H1 (cell line): ENCODE measurements around the gene GINS2. TPM values are rescaled to one million over a fixed set of nuclear protein-coding genes. Genes with fewer than 3 reads are reported as not detected.

Experiments
- CTCF ChIA-PET: fragments of 300-600 bp; sonication (Branson Sonifier 250); formaldehyde crosslinking; loops from one replicate; lab custom pipeline; 2021; ENCODE audit not compliant: partially characterized antibody; lab: Charles Lee
- POLR2A ChIA-PET: fragments of 300-600 bp; sonication (Branson Sonifier 250); formaldehyde crosslinking; loops from one replicate; lab custom pipeline; 2021; ENCODE audit warnings: inconsistent platforms; ENCODE audit not compliant: partially characterized antibody; lab: Charles Lee
- DNase-seq, 2 experiments: peaks; one replicate each; pipeline versions ENCODE4 v3.0.0 to v3.0.0-alpha.2; 2010 to 2022; ENCODE audit warnings: low spot score in 2 of 2, low read depth in 1 of 2, mixed read lengths in 1 of 2
- FAIRE-seq: peaks from 2 replicates; lab custom pipeline; 2011; peaks lifted over from hg19 to GRCh38; lab: Jason Lieb, UNC
- H2AFZ ChIP-seq: 2 replicates; pipeline ENCODE4 v1.8.1; 2012; ENCODE audit warnings: low read length, inconsistent platforms
- H2AK5ac ChIP-seq: 2 replicates; pipeline ENCODE4 v1.6.1; 2013; ENCODE audit warnings: low read depth, low read length
- H2BK120ac ChIP-seq: replicated peaks from 2 replicates; pipeline ENCODE3; 2013; ENCODE audit warnings: low read depth, low read length, inconsistent platforms
- H2BK12ac ChIP-seq: 2 replicates; pipeline ENCODE4 v1.6.1; 2013; ENCODE audit warnings: low read depth, low read length
- H2BK15ac ChIP-seq: 2 replicates; pipeline ENCODE4 v1.6.1; 2013; ENCODE audit warnings: low read length
- H2BK20ac ChIP-seq: 2 replicates; pipeline ENCODE4 v1.6.1; 2013; ENCODE audit warnings: low read length
- H2BK5ac ChIP-seq: 2 replicates; pipeline ENCODE4 v1.6.1; 2013; ENCODE audit warnings: low read depth, low read length
- H3K14ac ChIP-seq: 2 replicates; pipeline ENCODE4 v1.6.1; 2013; ENCODE audit warnings: inconsistent platforms; ENCODE audit not compliant: insufficient read length
- H3K18ac ChIP-seq: 2 replicates; pipeline ENCODE4 v1.6.1; 2013; ENCODE audit warnings: low read length; ENCODE audit errors: extremely low read depth
- H3K23ac ChIP-seq: 2 replicates; pipeline ENCODE4 v1.6.1; 2013; ENCODE audit warnings: inconsistent platforms; ENCODE audit not compliant: insufficient read length
- H3K23me2 ChIP-seq: 2 replicates; pipeline ENCODE4 v1.6.1; 2013; ENCODE audit warnings: low read depth, low read length
- H3K27ac ChIP-seq: 2 replicates; pipeline ENCODE4 v1.6.1; 2011; ENCODE audit warnings: low read depth, low read length, inconsistent platforms
- H3K27me3 ChIP-seq, 4 experiments: replicated peaks in 1 of 4; 1 replicate in 1 of 4; 2 replicates in 3 of 4; pipeline versions ENCODE4 v1.6.1 to v1.8.1; 2011 to 2013; ENCODE audit warnings: low read length in 3 of 4, mild to moderate bottlenecking in 3 of 4, inconsistent platforms in 2 of 4, mixed read lengths in 2 of 4, moderate library complexity in 1 of 4; ENCODE audit not compliant: control insufficient read depth in 3 of 4, insufficient read depth in 3 of 4; ENCODE audit errors: extremely low read depth in 1 of 4
- H3K36me3 ChIP-seq, 4 experiments: 2 replicates each; pipeline versions ENCODE4 v1.6.1 to v1.8.1; 2011 to 2013; ENCODE audit warnings: mild to moderate bottlenecking in 4 of 4, low read length in 3 of 4, moderate library complexity in 2 of 4, control low read depth in 1 of 4, inconsistent platforms in 1 of 4; ENCODE audit not compliant: insufficient read depth in 4 of 4, control insufficient read depth in 2 of 4
- H3K4ac ChIP-seq: replicated peaks from 2 replicates; pipeline ENCODE3; 2013; ENCODE audit warnings: low read length, low read depth, mixed read lengths, inconsistent platforms; ENCODE audit not compliant: insufficient read length
- H3K4me1 ChIP-seq, 4 experiments: replicated peaks in 1 of 4; 1 replicate in 1 of 4; 2 replicates in 3 of 4; pipeline versions ENCODE4 v1.6.1 to v1.8.1; 2011 to 2013; ENCODE audit warnings: low read length in 3 of 4, inconsistent platforms in 2 of 4, mixed read lengths in 1 of 4; ENCODE audit not compliant: insufficient read depth in 4 of 4, control insufficient read depth in 3 of 4
- H3K4me2 ChIP-seq, 2 experiments: 2 replicates each; pipeline versions ENCODE4 v1.6.1 to v1.8.1; 2011 to 2013; ENCODE audit warnings: low read depth in 2 of 2, low read length in 2 of 2, control low read depth in 1 of 2, inconsistent platforms in 1 of 2, mild to moderate bottlenecking in 1 of 2; ENCODE audit not compliant: insufficient read depth in 1 of 2
- H3K4me3 ChIP-seq, 4 experiments: fragments of 200-600, 300-600 bp in 1 of 4; sonication (generic), shearing (Covaris generic), sonication (Bioruptor Twin) in 1 of 4; 2 replicates each; pipeline versions ENCODE4 v1.5.1 to v1.8.1; 2011 to 2016; ENCODE audit warnings: low read length in 4 of 4, low read depth in 3 of 4, control low read depth in 2 of 4, inconsistent platforms in 2 of 4, mild to moderate bottlenecking in 2 of 4, mixed read lengths in 1 of 4, moderate library complexity in 1 of 4; ENCODE audit not compliant: insufficient read depth in 2 of 4; ENCODE audit errors: extremely low read depth in 1 of 4
- H3K56ac ChIP-seq: replicated peaks from 2 replicates; pipeline ENCODE3; 2013; ENCODE audit warnings: low read depth, mild to moderate bottlenecking, mixed read lengths, low read length, inconsistent platforms; ENCODE audit not compliant: insufficient read length
- H3K79me1 ChIP-seq: 2 replicates; pipeline ENCODE4 v1.6.1; 2013; ENCODE audit warnings: low read depth, low read length, control low read depth
- H3K79me2 ChIP-seq, 2 experiments: 2 replicates each; pipeline versions ENCODE4 v1.6.1 to v1.8.1; 2012 to 2013; ENCODE audit warnings: low read length in 2 of 2, mild to moderate bottlenecking in 2 of 2, inconsistent platforms in 1 of 2; ENCODE audit not compliant: insufficient read depth in 2 of 2, control insufficient read depth in 1 of 2
- H3K9ac ChIP-seq, 4 experiments: replicated peaks in 1 of 4; 1 replicate in 1 of 4; 2 replicates in 3 of 4; pipeline versions ENCODE4 v1.6.1 to v1.8.1; 2011 to 2013; ENCODE audit warnings: low read depth in 3 of 4, low read length in 3 of 4, control low read depth in 2 of 4, mild to moderate bottlenecking in 2 of 4, moderate library complexity in 2 of 4, inconsistent platforms in 1 of 4; ENCODE audit errors: extremely low read depth in 1 of 4
- H3K9me3 ChIP-seq, 2 experiments: 2 replicates each; pipeline versions ENCODE4 v1.6.1 to v1.8.1; 2012 to 2013; ENCODE audit warnings: mild to moderate bottlenecking in 2 of 2, moderate library complexity in 2 of 2, control low read depth in 1 of 2, inconsistent platforms in 1 of 2, low read depth in 1 of 2, low read length in 1 of 2, mixed read lengths in 1 of 2; ENCODE audit not compliant: insufficient read depth in 2 of 2
- H4K20me1 ChIP-seq, 2 experiments: replicated peaks in 1 of 2; 2 replicates each; pipeline versions ENCODE3 to v1.8.1; 2011 to 2013; ENCODE audit warnings: inconsistent platforms in 2 of 2, low read length in 2 of 2, mild to moderate bottlenecking in 1 of 2; ENCODE audit not compliant: insufficient read depth in 2 of 2, control insufficient read depth in 1 of 2
- H4K5ac ChIP-seq: 2 replicates; pipeline ENCODE4 v1.6.1; 2013; ENCODE audit warnings: low read length, low read depth, mixed read lengths, inconsistent platforms; ENCODE audit not compliant: insufficient read length
- H4K8ac ChIP-seq: 2 replicates; pipeline ENCODE4 v1.8.0; 2013; ENCODE audit warnings: mild to moderate bottlenecking, moderate library complexity, low read length, inconsistent platforms; ENCODE audit not compliant: insufficient read depth; ENCODE audit errors: extremely low read depth
- H4K91ac ChIP-seq: replicated peaks from 2 replicates; pipeline ENCODE3; 2013; ENCODE audit warnings: low read length, mixed read lengths, inconsistent platforms; ENCODE audit not compliant: insufficient read length
- ASH2L ChIP-seq: fragments of 200-600, 300-600 bp; sonication (generic); IDR thresholded peaks from one replicate; pipeline ENCODE4 v1.7.1; 2017; ENCODE audit warnings: low read length
- GTF2F1 ChIP-seq: IDR thresholded peaks from 2 replicates; pipeline ENCODE4 v1.6.1; 2012; ENCODE audit warnings: low read depth, low read length, improper control_type of control experiment, borderline replicate concordance
- JUND ChIP-seq: IDR thresholded peaks from 2 replicates; pipeline ENCODE4 v1.6.1; 2011; ENCODE audit warnings: mild to moderate bottlenecking, improper control_type of control experiment, low read length
- POLR2AphosphoS5 ChIP-seq: IDR thresholded peaks from 2 replicates; pipeline ENCODE4 v1.6.1; 2011; ENCODE audit warnings: low read depth, low read length
- RAD21 ChIP-seq, 2 experiments: IDR thresholded peaks in 1 of 2; conservative IDR thresholded peaks in 1 of 2; 2 replicates each; pipeline ENCODE4 v1.6.1; 2011; ENCODE audit warnings: low read depth in 2 of 2, low read length in 2 of 2, improper control_type of control experiment in 1 of 2, inconsistent platforms in 1 of 2, mild to moderate bottlenecking in 1 of 2, moderate library complexity in 1 of 2
- RNF2 ChIP-seq: fragments of 200-900, 300-1000 bp; sonication (generic); IDR thresholded peaks from 2 replicates; pipeline ENCODE4 v1.7.1; 2016; ENCODE audit warnings: borderline replicate concordance, low read depth, mild to moderate bottlenecking, antibody characterized with exemption, low read length; ENCODE audit not compliant: poor library complexity, severe bottlenecking; ENCODE audit errors: missing control alignments
- SIRT6 ChIP-seq: IDR thresholded peaks from one replicate; pipeline ENCODE4 v1.7.1; 2012; ENCODE audit warnings: low read length, inconsistent platforms
- TCF12 ChIP-seq: IDR thresholded peaks from 2 replicates; pipeline ENCODE4 v1.6.1; 2011; ENCODE audit warnings: low read depth, mild to moderate bottlenecking, low read length
- ZNF274 ChIP-seq: IDR thresholded peaks from 2 replicates; pipeline ENCODE4 v1.7.0; 2012; ENCODE audit warnings: low read length, borderline replicate concordance; ENCODE audit errors: extremely low read depth
- WGBS, 2 experiments: shearing (Covaris generic) in 1 of 2; methylation state at CpG; one replicate each; pipeline versions ENCODE4 v1.1.6 to v1.1.7; 2013 to 2015; ENCODE audit warnings: low lambda C conversion rate in 2 of 2, mixed read lengths in 2 of 2, inconsistent platforms in 1 of 2, low coverage in 1 of 2, missing lambda C conversion rate in 1 of 2; ENCODE audit not compliant: insufficient replicate concordance in 2 of 2, insufficient coverage in 1 of 2, insufficient read length in 1 of 2; ENCODE audit errors: extremely low coverage in 1 of 2, missing lambda C conversion rate in 1 of 2; 5-methylcytosine and 5-hydroxymethylcytosine counted together
- polyA plus RNA-seq, 7 experiments: library from polyadenylated mRNA; depleted of rRNA in 3 of 7; stranded (reverse) in 5 of 7; unstranded in 2 of 7; fragments of >200 nt in 5 of 7; fragments of 200-250 nt in 2 of 7; gene quantifications; 1 replicate in 5 of 7; 2 replicates in 1 of 7; 4 replicates in 1 of 7; pipeline versions ENCODE4 v1.2.1 to v1.2.3, GENCODE V29; 2011 to 2013; ENCODE audit warnings: missing spikeins in 2 of 7, mixed read lengths in 2 of 7
- total RNA-seq: library from RNA; stranded (reverse); fragmentation: NEBNext Ultra II Directional; extraction: Animal tissue kit (Norgen Biotek cat#: 25700); gene quantifications from 2 replicates; pipeline ENCODE4 v1.2.1, GENCODE V29; 2021

Gene GINS2
- total and polyA plus RNA-seq, 2 of the 8 experiments (the other 6 are each of a cell fraction or from before 2014, with no cell fraction given) = 29.4 to 59.1 TPM

DNA sequence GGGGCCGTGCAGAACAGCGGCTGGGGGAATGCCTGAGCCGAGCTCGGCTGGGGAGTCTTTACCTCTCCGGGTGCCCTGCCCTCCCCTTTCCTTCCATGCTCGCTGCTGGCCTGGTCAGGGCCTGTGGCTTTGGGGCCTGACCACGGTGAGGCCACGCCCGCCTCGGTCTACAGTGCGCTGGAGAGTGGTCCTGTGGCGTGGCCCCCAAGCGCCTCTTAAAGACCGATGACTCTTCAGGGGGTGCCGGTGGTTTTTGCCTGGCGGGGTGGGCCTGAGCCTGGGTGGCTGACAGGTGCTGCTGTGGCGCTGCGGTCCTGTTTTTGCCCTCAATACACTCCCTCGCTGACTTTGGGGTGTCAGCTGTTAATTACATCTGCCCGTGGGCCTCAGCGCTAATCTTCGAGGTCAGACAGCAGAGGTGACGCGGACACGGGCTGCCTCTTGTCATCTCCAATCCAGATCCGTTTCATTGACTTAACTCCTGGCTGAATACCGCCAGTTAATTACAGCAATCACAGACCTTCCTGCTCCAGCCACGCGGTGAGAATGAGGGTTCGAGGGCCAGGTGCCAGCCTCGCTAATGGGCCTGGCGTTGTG, 45.9 kb downstream of the GINS2 start:
- POLR2A ChIA-PET = interaction anchor here (1.1 kb wide), 1 partner anchor 18 kb away, joined by 3 read pairs; no protein-coding TSS in a partner anchor
- Histone ChIP-seq H4K20me1 (peaks cover 36 to 56% of the 10 kb centered on the region in 2 experiments), H2BK15ac (no peak overlapping the region), H3K4me3 (no peak overlapping the region), H3K4me1 (peaks cover 0 to 5% (median 0%) of the 10 kb centered on the region in 4 experiments; a peak in 4 of 7 replicates), H3K27ac (no peak overlapping the region), H3K79me2 (peaks cover 0 to 83% of the 10 kb centered on the region in 2 experiments; a peak in 3 of 4 replicates), H3K4ac (no peak overlapping the region), H3K36me3 (peaks cover 0 to 6% (median 3%) of the 10 kb centered on the region in 4 experiments; a peak in 3 of 8 replicates), H3K79me1 (peaks cover 21% of the 10 kb centered on the region), H3K56ac (no peak overlapping the region), H3K14ac (no peak overlapping the region), H2BK120ac (no peak overlapping the region), H3K4me2 (no peak overlapping the region), H2AK5ac (no peak overlapping the region), H2BK12ac (no peak overlapping the region), H4K91ac (no peak overlapping the region), H2AFZ (no peak overlapping the region), H4K5ac (no peak overlapping the region), H2BK5ac (no peak overlapping the region), H3K9ac (no peak overlapping the region), H3K27me3 (no peaks in the 10 kb centered on the region), H3K18ac (no peak overlapping the region), H2BK20ac (no peak overlapping the region), H3K9me3 (no peaks in the 10 kb centered on the region), H3K23me2 (no peaks in the 10 kb centered on the region), H3K23ac (no peak overlapping the region), H4K8ac (no peak overlapping the region)
- WGBS, 2 experiments = 96% methylated on average over 29 of the region's 32 CpGs; no CpG with 5 or more reads in 1 of the 2 experiments
- FAIRE-seq = no peak
- DNase-seq = no peak
- CTCF ChIA-PET = interaction anchor here (1.3 to 2.9 kb wide), 4 partner anchors 17 to 227 kb away, joined by 3 to 10 read pairs (median 7); no protein-coding TSS in a partner anchor
- TF ChIP-seq ASH2L (no peak), RAD21 (IDR thresholded peaks at IDR 0.05 in 1 of 2, conservative IDR thresholded peaks at IDR 0.05 in 1 of 2; ENCODE audit: low read depth in 2 of 2, low read length in 2 of 2) (no peak), POLR2AphosphoS5 (no peak), TCF12 (no peak), JUND (no peak), RNF2 (no peak), GTF2F1 (no peak), SIRT6 (no peak), ZNF274 (no peak)
